DOHH2 (cell line): ENCODE results near the gene CNTNAP2.

Experiments used
- H3F3A ChIP-seq: fragments of 200-600 bp; sonication (generic), shearing (Covaris generic); 2 replicates; pipeline ENCODE4 v1.6.0; 2016; ENCODE audit warnings: antibody characterized with exemption, mild to moderate bottlenecking; ENCODE audit not compliant: control insufficient read depth, insufficient read depth
- H3K27ac ChIP-seq: fragments of 200-600 bp; sonication (generic); 2 replicates; pipeline ENCODE4 v1.5.1; 2014; ENCODE audit warnings: low read depth, mild to moderate bottlenecking, low read length, moderate library complexity
- H3K27me3 ChIP-seq: fragments of 200-600 bp; sonication (generic); 2 replicates; pipeline ENCODE4 v1.6.1; 2014; ENCODE audit warnings: mild to moderate bottlenecking, low read length, mixed read lengths; ENCODE audit not compliant: control insufficient read depth
- H3K36me3 ChIP-seq: fragments of 200-600 bp; sonication (generic); 2 replicates; pipeline ENCODE4 v1.6.1; 2014; ENCODE audit warnings: mild to moderate bottlenecking, low read length, moderate library complexity, mixed read lengths; ENCODE audit not compliant: control insufficient read depth
- H3K4me1 ChIP-seq: fragments of 200-600 bp; sonication (generic); 2 replicates; pipeline ENCODE4 v1.6.1; 2014; ENCODE audit warnings: mild to moderate bottlenecking, low read length, mixed read lengths; ENCODE audit not compliant: control insufficient read depth
- H3K4me2 ChIP-seq: fragments of 200-600 bp; sonication (generic); 2 replicates; pipeline ENCODE4 v1.6.0; 2014; ENCODE audit warnings: mild to moderate bottlenecking, low read length, moderate library complexity
- H3K4me3 ChIP-seq: fragments of 200-600 bp; sonication (generic); 2 replicates; pipeline ENCODE4 v1.5.1; 2014; ENCODE audit warnings: mild to moderate bottlenecking, low read length, mixed read lengths
- H3K79me2 ChIP-seq: fragments of 200-600 bp; sonication (generic); 2 replicates; pipeline ENCODE4 v1.6.1; 2014; ENCODE audit warnings: mild to moderate bottlenecking, low read length, mixed read lengths; ENCODE audit not compliant: control insufficient read depth
- H3K9me2 ChIP-seq: fragments of 200-600 bp; sonication (generic); replicated peaks from 2 replicates; pipeline ENCODE4 v1.6.1; 2014; ENCODE audit warnings: mild to moderate bottlenecking, low read length, mixed read lengths; ENCODE audit not compliant: control insufficient read depth
- H3K9me3 ChIP-seq: fragments of 200-600 bp; sonication (generic); 2 replicates; pipeline ENCODE4 v1.6.1; 2014; ENCODE audit warnings: antibody characterized with exemption, low read length, mixed read lengths; ENCODE audit not compliant: control insufficient read depth, insufficient read depth
- H4K20me1 ChIP-seq: fragments of 200-600 bp; sonication (generic); 2 replicates; pipeline ENCODE4 v1.6.0; 2014; ENCODE audit warnings: low read depth, mild to moderate bottlenecking, antibody characterized with exemption, low read length, moderate library complexity; ENCODE audit not compliant: control insufficient read depth, insufficient read depth
- EZH2phosphoT487 ChIP-seq: fragments of 200-600 bp; sonication (generic); IDR thresholded peaks from 2 replicates; pipeline ENCODE4 v1.6.1; 2017; ENCODE audit warnings: borderline replicate concordance, mild to moderate bottlenecking, antibody characterized with exemption, low read length, moderate library complexity, mixed read lengths
- TF ChIP-seq, protein P1 (sequence below): fragments of 200-600 bp; sonication (generic); IDR thresholded peaks from one replicate; pipeline ENCODE4 v1.5.1; 2014; ENCODE audit warnings: antibody characterized with exemption, mild to moderate bottlenecking, low read depth, low read length; ENCODE audit not compliant: poor library complexity, severe bottlenecking

Gene CNTNAP2

GRCh38 chr7:148319316-148319808 lies 2202.8 kb downstream of the CNTNAP2 start:
- Histone ChIP-seq H3K4me2 (no peak overlapping the region), H4K20me1 (no peaks in the 10 kb centered on the region), H3K4me3 (no peak overlapping the region), H3K27me3 (no peaks in the 10 kb centered on the region), H3F3A (no peaks in the 10 kb centered on the region), H3K4me1 (peaks cover 11% of the 10 kb centered on the region), H3K79me2 (no peaks in the 10 kb centered on the region), H3K9me2 (peaks cover 2% of the 10 kb centered on the region; the same call in 1 of the 2 replicates), H3K36me3 (no peaks in the 10 kb centered on the region), H3K9me3 (no peaks in the 10 kb centered on the region), H3K27ac (no peak overlapping the region)
- TF ChIP-seq, protein P1, sequence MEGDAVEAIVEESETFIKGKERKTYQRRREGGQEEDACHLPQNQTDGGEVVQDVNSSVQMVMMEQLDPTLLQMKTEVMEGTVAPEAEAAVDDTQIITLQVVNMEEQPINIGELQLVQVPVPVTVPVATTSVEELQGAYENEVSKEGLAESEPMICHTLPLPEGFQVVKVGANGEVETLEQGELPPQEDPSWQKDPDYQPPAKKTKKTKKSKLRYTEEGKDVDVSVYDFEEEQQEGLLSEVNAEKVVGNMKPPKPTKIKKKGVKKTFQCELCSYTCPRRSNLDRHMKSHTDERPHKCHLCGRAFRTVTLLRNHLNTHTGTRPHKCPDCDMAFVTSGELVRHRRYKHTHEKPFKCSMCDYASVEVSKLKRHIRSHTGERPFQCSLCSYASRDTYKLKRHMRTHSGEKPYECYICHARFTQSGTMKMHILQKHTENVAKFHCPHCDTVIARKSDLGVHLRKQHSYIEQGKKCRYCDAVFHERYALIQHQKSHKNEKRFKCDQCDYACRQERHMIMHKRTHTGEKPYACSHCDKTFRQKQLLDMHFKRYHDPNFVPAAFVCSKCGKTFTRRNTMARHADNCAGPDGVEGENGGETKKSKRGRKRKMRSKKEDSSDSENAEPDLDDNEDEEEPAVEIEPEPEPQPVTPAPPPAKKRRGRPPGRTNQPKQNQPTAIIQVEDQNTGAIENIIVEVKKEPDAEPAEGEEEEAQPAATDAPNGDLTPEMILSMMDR, result no peak
- TF ChIP-seq EZH2phosphoT487, result no peak

DNA sequence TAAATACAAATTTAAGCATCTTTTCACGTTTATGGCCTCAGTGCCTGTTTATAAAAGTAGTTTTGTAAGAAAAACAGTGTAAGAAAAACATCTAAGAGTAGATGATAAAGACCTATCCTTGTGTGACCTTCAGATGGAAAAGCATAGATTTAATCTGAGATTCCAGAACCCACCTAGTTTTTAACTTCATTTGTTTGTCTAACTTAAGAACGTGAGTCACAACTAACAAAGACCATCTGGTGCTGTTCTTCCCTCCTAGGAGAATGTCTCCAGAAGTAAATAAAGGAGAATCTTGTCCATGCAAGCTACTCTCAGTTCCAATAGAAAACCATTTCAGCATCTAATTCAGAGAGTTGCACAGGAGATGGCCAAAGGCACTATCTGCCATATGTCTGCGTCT lies 2208.6 kb downstream of the CNTNAP2 start:
- 0 out of 2 replicates have a peak, but pooled peaks cover 2% of the 10 kb centered on the region for H3K27me3 ChIP-seq
- H3K4me1 ChIP-seq, result peaks cover 7% of the 10 kb centered on the region
- H3K9me2 ChIP-seq, result peaks cover 2% of the 10 kb centered on the region; the same call in 1 of the 2 replicates
- H4K20me1 ChIP-seq, result no peaks in the 10 kb centered on the region
- no peaks in the 10 kb centered on the region for H3F3A ChIP-seq
- no peak for TF ChIP-seq EZH2phosphoT487
- TF ChIP-seq, protein P1, result no peak
- no peaks in the 10 kb centered on the region for H3K36me3 ChIP-seq
- no peak overlapping the region for H3K27ac ChIP-seq
- H3K9me3 ChIP-seq, result peaks cover 4% of the 10 kb centered on the region; the same call in 1 of the 2 replicates
- H3K4me3 ChIP-seq, result no peak overlapping the region
- H3K79me2 ChIP-seq, result no peaks in the 10 kb centered on the region
- no peak overlapping the region for H3K4me2 ChIP-seq

- Histone ChIP-seq H3K9me2 (no peaks in the 10 kb centered on the region), H3K27ac (no peak overlapping the region)
These were observed 2210.8 kb downstream of the CNTNAP2 start for GRCh38 chr7:148327379-148327778.

More at GRCh38 chr7:148327379-148327778, 2210.8 kb downstream of the CNTNAP2 start:
- Histone ChIP-seq H3K4me2 (no peak overlapping the region), H3K79me2 (no peaks in the 10 kb centered on the region), H3K4me1 (no peaks in the 10 kb centered on the region), H3K9me3 (peaks cover 18% of the 10 kb centered on the region; the same call in 1 of the 2 replicates), H3K4me3 (no peak overlapping the region), H3F3A (no peaks in the 10 kb centered on the region), H4K20me1 (no peaks in the 10 kb centered on the region), H3K27me3 (0 out of 2 replicates have a peak, but pooled peaks cover 2% of the 10 kb centered on the region), H3K36me3 (no peaks in the 10 kb centered on the region)
- TF ChIP-seq EZH2phosphoT487, result no peak
- TF ChIP-seq, protein P1, result no peak
